HCT116 (cell line): ENCODE results near the gene EYA4. TPM values are rescaled to one million over a fixed set of nuclear protein-coding genes. Genes with fewer than 3 reads are reported as not detected.

Experiments
- ATAC-seq: fragments of 200-7000 bp; cut with Tn5 transposase; 2 replicates; pipeline ENCODE4 v1.9.1; 2020; ENCODE audit warnings: mild to moderate bottlenecking, moderate library complexity
- BruUV-seq: library from RNA; stranded (reverse); fragments of 400-500 nt; replicated peaks from 2 replicates; lab custom pipeline; 2021; lab: Mats Ljungman, UMichigan
- CTCF ChIA-PET: fragments of 300-600 bp; sonication (Branson Sonifier 250); formaldehyde crosslinking; loops from one replicate; lab custom pipeline; 2021; ENCODE audit warnings: antibody characterized with exemption; lab: Charles Lee
- POLR2A ChIA-PET: fragments of 300-600, 350-600 bp; sonication (Branson Sonifier 250); formaldehyde crosslinking; loops from one replicate; lab custom pipeline; 2021; ENCODE audit warnings: antibody characterized with exemption; lab: Charles Lee
- RAD21 ChIA-PET, 2 experiments: fragments of 300-600 bp; sonication (Branson Sonifier 250); formaldehyde crosslinking; loops; one replicate each; lab custom pipeline; 2023; ENCODE audit warnings: low total read pairs in 2 of 2; ENCODE audit not compliant: uncharacterized antibody in 2 of 2, unreplicated experiment in 2 of 2, low non-redundant PET in 1 of 2; lab: Charles Lee
- DNase-seq: peaks from one replicate; pipeline ENCODE4 v3.0.0-alpha.2; 2010; ENCODE audit warnings: low read depth, low spot score
- H2AFZ ChIP-seq: fragments of 200-600 bp; shearing (Covaris generic), sonication (generic); 2 replicates; pipeline ENCODE4 v1.6.1; 2017; ENCODE audit warnings: low read depth, mixed run types, mixed read lengths, antibody characterized with exemption, low read length; ENCODE audit not compliant: poor library complexity, severe bottlenecking
- H3K27ac ChIP-seq: 2 replicates; pipeline ENCODE4 v1.5.1; 2012; ENCODE audit warnings: low read depth, low read length
- H3K27me3 ChIP-seq: fragments of 200-600 bp; sonication (generic); 2 replicates; pipeline ENCODE4 v1.6.1; 2016; ENCODE audit warnings: mixed run types, low read length, mixed read lengths; ENCODE audit not compliant: insufficient read depth
- H3K36me3 ChIP-seq, 2 experiments: fragments of 200-500 bp in 1 of 2; fragments of 200-600 bp in 1 of 2; sonication (Bioruptor generic) in 1 of 2; sonication (generic) in 1 of 2; 2 replicates each; pipeline versions ENCODE4 v1.5.1 to v1.6.1; 2014 to 2016; ENCODE audit warnings: low read length in 2 of 2, inconsistent platforms in 1 of 2, mixed read lengths in 1 of 2, mixed run types in 1 of 2; ENCODE audit not compliant: insufficient read depth in 2 of 2, control insufficient read depth in 1 of 2
- H3K4me1 ChIP-seq, 2 experiments: fragments of 200-600 bp in 1 of 2; sonication (generic) in 1 of 2; 2 replicates each; pipeline versions ENCODE4 v1.5.1 to v1.6.1; 2012 to 2017; ENCODE audit warnings: low read length in 2 of 2, inconsistent platforms in 1 of 2, mild to moderate bottlenecking in 1 of 2, mixed read lengths in 1 of 2, mixed run types in 1 of 2, moderate library complexity in 1 of 2; ENCODE audit not compliant: insufficient read depth in 2 of 2, control insufficient read depth in 1 of 2
- H3K4me2 ChIP-seq: fragments of 200-600 bp; sonication (generic); 2 replicates; pipeline ENCODE4 v1.6.1; 2017; ENCODE audit warnings: mixed run types, low read length, mixed read lengths
- H3K4me3 ChIP-seq, 2 experiments: fragments of 200-600 bp in 1 of 2; sonication (generic) in 1 of 2; replicated peaks in 1 of 2; 2 replicates each; pipeline ENCODE4 v1.5.1; 2011 to 2016; ENCODE audit warnings: low read length in 2 of 2, control low read depth in 1 of 2, low read depth in 1 of 2, mild to moderate bottlenecking in 1 of 2, mixed read lengths in 1 of 2, mixed run types in 1 of 2
- H3K79me2 ChIP-seq: fragments of 200-600 bp; sonication (generic); 2 replicates; pipeline ENCODE4 v1.6.1; 2017; ENCODE audit warnings: mild to moderate bottlenecking, mixed run types, low read length, moderate library complexity, mixed read lengths; ENCODE audit not compliant: insufficient read depth
- H3K9ac ChIP-seq: fragments of 200-600 bp; sonication (generic); 2 replicates; pipeline ENCODE4 v1.6.1; 2016; ENCODE audit warnings: low read length, mixed read lengths
- H3K9me2 ChIP-seq: fragments of 200-600 bp; sonication (generic), shearing (Covaris generic); 2 replicates; pipeline ENCODE4 v1.6.1; 2017; ENCODE audit warnings: mixed run types, mild to moderate bottlenecking, moderate library complexity; ENCODE audit not compliant: insufficient read depth
- H3K9me3 ChIP-seq, 2 experiments: fragments of 200-500 bp in 1 of 2; fragments of 200-600 bp in 1 of 2; sonication (Bioruptor generic) in 1 of 2; sonication (generic) in 1 of 2; 2 replicates each; pipeline ENCODE4 v1.6.1; 2014 to 2017; ENCODE audit warnings: low read length in 2 of 2, mixed read lengths in 2 of 2, inconsistent platforms in 1 of 2, low read depth in 1 of 2, mild to moderate bottlenecking in 1 of 2, mixed run types in 1 of 2, moderate library complexity in 1 of 2; ENCODE audit not compliant: control insufficient read depth in 1 of 2, insufficient read depth in 1 of 2
- H4K20me1 ChIP-seq: fragments of 200-600 bp; sonication (generic), shearing (Covaris generic); 2 replicates; pipeline ENCODE4 v1.6.1; 2017; ENCODE audit warnings: mixed run types, mild to moderate bottlenecking, moderate library complexity; ENCODE audit not compliant: insufficient read depth
- CEBPB ChIP-seq: IDR thresholded peaks from 2 replicates; pipeline ENCODE4 v1.6.1; 2012; ENCODE audit warnings: low read depth
- CTCF ChIP-seq, 3 experiments: fragments of 200-600 bp in 1 of 3; sonication (generic) in 1 of 3; IDR thresholded peaks in 2 of 3; conservative IDR thresholded peaks in 1 of 3; 2 replicates each; pipeline ENCODE4 v1.5.1; 2012 to 2017; ENCODE audit warnings: low read depth in 2 of 3, low read length in 2 of 3, antibody characterized with exemption in 1 of 3, borderline replicate concordance in 1 of 3, control low read depth in 1 of 3, mild to moderate bottlenecking in 1 of 3, mixed read lengths in 1 of 3, mixed run types in 1 of 3, moderate library complexity in 1 of 3; ENCODE audit not compliant: insufficient read depth in 1 of 3
- FOSL1 ChIP-seq: IDR thresholded peaks from 2 replicates; pipeline ENCODE4 v1.6.1; 2012; ENCODE audit warnings: low read depth
- SIN3A ChIP-seq: IDR thresholded peaks from 2 replicates; pipeline ENCODE4 v1.6.1; 2012; ENCODE audit warnings: low read depth
- TCF7L2 ChIP-seq: IDR thresholded peaks from 2 replicates; pipeline ENCODE4 v1.7.0; 2011; ENCODE audit warnings: borderline replicate concordance, inconsistent platforms; ENCODE audit not compliant: insufficient read depth, insufficient read length; ENCODE audit errors: extremely low read depth
- YY1 ChIP-seq: IDR thresholded peaks from 2 replicates; pipeline ENCODE4 v1.6.1; 2011; ENCODE audit warnings: low read length, low read depth, moderate library complexity, mild to moderate bottlenecking; ENCODE audit not compliant: insufficient replicate concordance; ENCODE audit errors: extremely low read depth
- ZFX ChIP-seq: fragments of 450-650 bp; IDR thresholded peaks from 2 replicates; pipeline ENCODE4 v1.6.1; 2017
- ZNF274 ChIP-seq: fragments of 200-500 bp; sonication (Bioruptor generic); IDR thresholded peaks from 2 replicates; pipeline ENCODE4 v1.6.1; 2014; ENCODE audit warnings: mild to moderate bottlenecking, low read depth, low read length, inconsistent platforms
- intact Hi-C: fragments of 100-400 bp; cut with micrococcal nuclease; formaldehyde crosslinking; loops from 2 replicates; pipeline ENCODE4 v1.10.0; 2022
- total RNA-seq: library from RNA; stranded (reverse); gene quantifications from one replicate; pipeline ENCODE4 v1.2.1, GENCODE V29; 2021; ENCODE audit not compliant: unreplicated experiment
- TF ChIP-seq, protein P1 (sequence below): IDR thresholded peaks from 2 replicates; pipeline ENCODE4 v1.6.1; 2012; ENCODE audit warnings: low read depth
- TF ChIP-seq, protein P2 (sequence below): IDR thresholded peaks from 2 replicates; pipeline ENCODE4 v1.6.1; 2012

The EYA4 gene
- total RNA-seq, 1 experiment from 2014 or later = not detected

GRCh38 chr6:133359256-133359655 is 118.1 kb downstream of the EYA4 start (continued):
- TF ChIP-seq FOSL1 = no peak
- TF ChIP-seq ZFX = no peak

DNA sequence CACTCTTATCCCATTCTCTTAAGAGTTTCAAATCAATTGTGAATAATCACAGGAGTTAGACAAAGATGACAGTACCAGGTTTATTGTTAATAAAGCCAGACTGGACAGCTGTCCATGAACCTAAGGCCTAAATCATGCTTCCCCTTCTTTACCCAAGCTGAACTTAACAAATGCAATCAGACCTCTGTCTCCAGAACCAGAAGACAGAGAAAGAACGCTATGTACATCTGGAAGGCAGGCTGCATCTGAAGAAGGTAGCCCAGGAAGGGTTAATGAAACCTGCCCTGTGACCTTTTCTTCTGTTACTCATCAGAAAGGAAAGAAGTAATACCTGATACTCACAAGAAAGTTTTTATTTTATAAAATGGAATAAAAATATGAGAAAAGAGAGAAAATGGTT is 118.6 kb downstream of the EYA4 start:
- no peak for DNase-seq
- Histone ChIP-seq H3K9me3 (no peaks in the 10 kb centered on the region), H3K27me3 (no peaks in the 10 kb centered on the region), H3K4me1 (no peaks in the 10 kb centered on the region), H3K4me2 (no peak overlapping the region), H2AFZ (no peak overlapping the region), H4K20me1 (no peaks in the 10 kb centered on the region), H3K4me3 (no peak overlapping the region), H3K79me2 (no peaks in the 10 kb centered on the region), H3K27ac (no peak overlapping the region), H3K9me2 (no peaks in the 10 kb centered on the region), H3K36me3 (no peaks in the 10 kb centered on the region), H3K9ac (no peak overlapping the region)
- RAD21 ChIA-PET = interaction anchor here in 1 of 2 experiments (0.6 kb wide), 1 partner anchor 195 kb away, joined by 4 read pairs; no protein-coding TSS in a partner anchor
- no TSS peak for BruUV-seq
- no peak for TF ChIP-seq FOSL1
- TF ChIP-seq TCF7L2 = no peak
- TF ChIP-seq ZNF274 = no peak
- TF ChIP-seq CEBPB = no peak
- TF ChIP-seq SIN3A = no peak
- TF ChIP-seq, protein P1, sequence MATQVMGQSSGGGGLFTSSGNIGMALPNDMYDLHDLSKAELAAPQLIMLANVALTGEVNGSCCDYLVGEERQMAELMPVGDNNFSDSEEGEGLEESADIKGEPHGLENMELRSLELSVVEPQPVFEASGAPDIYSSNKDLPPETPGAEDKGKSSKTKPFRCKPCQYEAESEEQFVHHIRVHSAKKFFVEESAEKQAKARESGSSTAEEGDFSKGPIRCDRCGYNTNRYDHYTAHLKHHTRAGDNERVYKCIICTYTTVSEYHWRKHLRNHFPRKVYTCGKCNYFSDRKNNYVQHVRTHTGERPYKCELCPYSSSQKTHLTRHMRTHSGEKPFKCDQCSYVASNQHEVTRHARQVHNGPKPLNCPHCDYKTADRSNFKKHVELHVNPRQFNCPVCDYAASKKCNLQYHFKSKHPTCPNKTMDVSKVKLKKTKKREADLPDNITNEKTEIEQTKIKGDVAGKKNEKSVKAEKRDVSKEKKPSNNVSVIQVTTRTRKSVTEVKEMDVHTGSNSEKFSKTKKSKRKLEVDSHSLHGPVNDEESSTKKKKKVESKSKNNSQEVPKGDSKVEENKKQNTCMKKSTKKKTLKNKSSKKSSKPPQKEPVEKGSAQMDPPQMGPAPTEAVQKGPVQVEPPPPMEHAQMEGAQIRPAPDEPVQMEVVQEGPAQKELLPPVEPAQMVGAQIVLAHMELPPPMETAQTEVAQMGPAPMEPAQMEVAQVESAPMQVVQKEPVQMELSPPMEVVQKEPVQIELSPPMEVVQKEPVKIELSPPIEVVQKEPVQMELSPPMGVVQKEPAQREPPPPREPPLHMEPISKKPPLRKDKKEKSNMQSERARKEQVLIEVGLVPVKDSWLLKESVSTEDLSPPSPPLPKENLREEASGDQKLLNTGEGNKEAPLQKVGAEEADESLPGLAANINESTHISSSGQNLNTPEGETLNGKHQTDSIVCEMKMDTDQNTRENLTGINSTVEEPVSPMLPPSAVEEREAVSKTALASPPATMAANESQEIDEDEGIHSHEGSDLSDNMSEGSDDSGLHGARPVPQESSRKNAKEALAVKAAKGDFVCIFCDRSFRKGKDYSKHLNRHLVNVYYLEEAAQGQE = no peak
- TF ChIP-seq, protein P2, sequence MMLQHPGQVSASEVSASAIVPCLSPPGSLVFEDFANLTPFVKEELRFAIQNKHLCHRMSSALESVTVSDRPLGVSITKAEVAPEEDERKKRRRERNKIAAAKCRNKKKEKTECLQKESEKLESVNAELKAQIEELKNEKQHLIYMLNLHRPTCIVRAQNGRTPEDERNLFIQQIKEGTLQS = no peak
- TF ChIP-seq CTCF (IDR thresholded peaks at IDR 0.05 in 2 of 3, conservative IDR thresholded peaks at IDR 0.05 in 1 of 3; ENCODE audit: borderline replicate concordance in 1 of 3, insufficient read depth in 1 of 3, low read depth in 2 of 3, low read length in 2 of 3) = no peak
- TF ChIP-seq ZFX = no peak
- TF ChIP-seq YY1 = no peak
- CTCF ChIA-PET = interaction anchor here (1.3 kb wide), 1 partner anchor 397 kb away, joined by 3 read pairs; no protein-coding TSS in a partner anchor
- intact Hi-C loops = no loop called here
- POLR2A ChIA-PET = no interaction called here
- no peak for ATAC-seq
